ENCODE measurements around the gene SPAG7. TPM values are rescaled to one million over a fixed set of nuclear protein-coding genes. Genes with fewer than 3 reads are reported as not detected.

SPAG7 gene
- total and polyA plus RNA-seq, 10 donors: 34.8 to 89.1 (median 55.5) TPM

DNA sequence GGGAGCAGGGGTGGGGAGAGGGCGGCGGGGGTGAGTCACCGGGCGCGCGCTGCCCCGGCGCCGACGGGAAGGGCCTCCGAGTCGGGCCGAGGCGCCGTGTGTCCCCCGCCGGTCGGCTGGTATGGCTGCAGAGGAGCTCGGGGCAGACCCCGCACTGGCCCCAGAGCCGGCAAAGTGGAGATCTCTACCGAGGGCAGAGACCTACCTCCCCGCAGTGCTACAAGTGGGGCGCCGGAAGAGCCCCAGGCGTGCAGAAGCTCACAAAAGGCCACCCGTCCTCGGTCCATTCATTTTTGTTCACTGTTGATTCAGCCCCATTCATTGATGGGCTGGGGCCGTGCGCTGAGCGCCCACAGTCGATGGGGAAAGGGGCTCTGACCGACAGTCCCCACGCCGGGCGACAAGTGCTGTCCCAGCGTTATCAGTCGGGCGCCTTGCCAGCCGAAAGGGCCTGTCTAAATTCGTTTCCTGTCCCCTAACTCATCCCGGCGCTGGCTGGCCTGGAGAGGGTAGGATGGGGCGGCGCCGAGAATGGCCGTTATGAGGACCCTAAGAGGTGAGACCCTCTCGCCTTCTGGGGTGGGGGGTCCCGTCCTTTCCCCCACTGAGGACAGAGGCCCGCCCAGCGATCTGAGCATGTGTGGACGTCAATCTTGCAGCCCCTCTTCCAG, 17.4 kb downstream of the SPAG7 start:
- peak overlapping the region; percentile 78 to 100 (median 98) for H3K4me3 ChIP-seq
- no peak for TF ChIP-seq POLR2A (IDR thresholded peaks at IDR 0.05)
- peak in 2 of 3 donors; percentile 6 to 8 for TF ChIP-seq POLR2AphosphoS5 (IDR thresholded peaks at IDR 0.05)
- intact Hi-C loops (cut with DNase I; ENCODE audit: low total_unique reads): no loop called here
- H3K36me3 ChIP-seq: peaks cover 0 to 21% (median 17%) of the 10 kb centered on the region in 6 donors
- DNase-seq: peak; percentile 89
- H3K27ac ChIP-seq: peak overlapping the region; percentile 89 to 99 (median 98)
- no peaks in the 10 kb centered on the region for H3K9me3 ChIP-seq
- H3K4me1 ChIP-seq: peaks cover 25 to 54% (median 36%) of the 10 kb centered on the region in 6 donors
- H3K27me3 ChIP-seq (replicated peaks in 1 of 7): no peaks in the 10 kb centered on the region
- 0 to 9% (median 5%) methylated on average over 16 to 52 of the region's 52 CpGs for WGBS, 5 donors

GRCh38 chr17:4949321-4950074, 18.1 kb downstream of the SPAG7 start:
- peaks cover 0 to 28% (median 23%) of the 10 kb centered on the region in 6 donors for H3K36me3 ChIP-seq
- intact Hi-C loops (cut with DNase I; ENCODE audit: low total_unique reads): no loop called here
- TF ChIP-seq, protein P1, sequence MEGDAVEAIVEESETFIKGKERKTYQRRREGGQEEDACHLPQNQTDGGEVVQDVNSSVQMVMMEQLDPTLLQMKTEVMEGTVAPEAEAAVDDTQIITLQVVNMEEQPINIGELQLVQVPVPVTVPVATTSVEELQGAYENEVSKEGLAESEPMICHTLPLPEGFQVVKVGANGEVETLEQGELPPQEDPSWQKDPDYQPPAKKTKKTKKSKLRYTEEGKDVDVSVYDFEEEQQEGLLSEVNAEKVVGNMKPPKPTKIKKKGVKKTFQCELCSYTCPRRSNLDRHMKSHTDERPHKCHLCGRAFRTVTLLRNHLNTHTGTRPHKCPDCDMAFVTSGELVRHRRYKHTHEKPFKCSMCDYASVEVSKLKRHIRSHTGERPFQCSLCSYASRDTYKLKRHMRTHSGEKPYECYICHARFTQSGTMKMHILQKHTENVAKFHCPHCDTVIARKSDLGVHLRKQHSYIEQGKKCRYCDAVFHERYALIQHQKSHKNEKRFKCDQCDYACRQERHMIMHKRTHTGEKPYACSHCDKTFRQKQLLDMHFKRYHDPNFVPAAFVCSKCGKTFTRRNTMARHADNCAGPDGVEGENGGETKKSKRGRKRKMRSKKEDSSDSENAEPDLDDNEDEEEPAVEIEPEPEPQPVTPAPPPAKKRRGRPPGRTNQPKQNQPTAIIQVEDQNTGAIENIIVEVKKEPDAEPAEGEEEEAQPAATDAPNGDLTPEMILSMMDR (IDR thresholded peaks at IDR 0.05 in 8 of 11, conservative IDR thresholded peaks at IDR 0.05 in 3 of 11): peak in 1 of 11 experiments; percentile 9
- peak; percentile 64 to 72 (median 69) for TF ChIP-seq POLR2AphosphoS5 (IDR thresholded peaks at IDR 0.05)
- peak in 1 of 3 donors; percentile 26 for TF ChIP-seq POLR2A (IDR thresholded peaks at IDR 0.05)
- peak; percentile 94 for DNase-seq
- peaks cover 32 to 61% (median 43%) of the 10 kb centered on the region in 6 donors for H3K4me1 ChIP-seq
- H3K4me3 ChIP-seq: peak overlapping the region; percentile 78 to 100 (median 98)
- no peaks in the 10 kb centered on the region for H3K9me3 ChIP-seq
- H3K27ac ChIP-seq: peak overlapping the region; percentile 89 to 99 (median 98)
- WGBS, 5 donors: 0 to 1% (median 0%) methylated on average over 5 to 75 of the region's 75 CpGs
- no peaks in the 10 kb centered on the region for H3K27me3 ChIP-seq (replicated peaks in 1 of 7)

DNA sequence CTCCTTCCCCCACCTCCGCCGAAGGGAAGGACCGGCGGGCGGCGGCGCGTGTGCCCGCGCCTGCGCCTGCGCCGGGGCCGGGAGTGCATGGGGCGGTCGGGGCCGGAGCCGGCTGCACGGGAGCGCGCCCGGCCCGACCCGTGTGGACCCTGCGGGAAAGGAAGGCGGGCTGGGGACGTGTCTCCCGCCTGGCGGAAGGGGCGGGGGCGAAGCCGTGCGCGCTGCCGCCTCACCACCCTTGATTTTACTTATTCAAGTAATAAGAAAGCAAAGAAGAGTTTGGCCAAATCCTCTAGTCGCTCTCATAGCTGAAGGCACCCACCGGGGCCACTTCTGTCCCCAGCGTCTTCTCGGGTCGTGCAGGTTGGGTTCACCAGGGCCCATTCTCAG, 18.7 kb downstream of the SPAG7 start:
- H3K4me3 ChIP-seq: peak overlapping the region; percentile 78 to 100 (median 98)
- peak overlapping the region; percentile 89 to 99 (median 98) for H3K27ac ChIP-seq
- TF ChIP-seq, protein P1 (IDR thresholded peaks at IDR 0.05 in 8 of 11, conservative IDR thresholded peaks at IDR 0.05 in 3 of 11): no peak
- TF ChIP-seq POLR2A (IDR thresholded peaks at IDR 0.05): no peak
- peak in 2 of 3 donors; percentile 57 to 66 for TF ChIP-seq POLR2AphosphoS5 (IDR thresholded peaks at IDR 0.05)
- intact Hi-C loops (cut with DNase I; ENCODE audit: low total_unique reads): no loop called here
- H3K4me1 ChIP-seq: peaks cover 38 to 66% (median 48%) of the 10 kb centered on the region in 6 donors
- no peaks in the 10 kb centered on the region for H3K9me3 ChIP-seq
- peak; percentile 96 for DNase-seq
- peaks cover 0 to 34% (median 27%) of the 10 kb centered on the region in 6 donors for H3K36me3 ChIP-seq
- no peaks in the 10 kb centered on the region for H3K27me3 ChIP-seq (replicated peaks in 1 of 7)
- 0 to 1% (median 0%) methylated on average over 27 to 40 of the region's 40 CpGs for WGBS, 5 donors

DNA sequence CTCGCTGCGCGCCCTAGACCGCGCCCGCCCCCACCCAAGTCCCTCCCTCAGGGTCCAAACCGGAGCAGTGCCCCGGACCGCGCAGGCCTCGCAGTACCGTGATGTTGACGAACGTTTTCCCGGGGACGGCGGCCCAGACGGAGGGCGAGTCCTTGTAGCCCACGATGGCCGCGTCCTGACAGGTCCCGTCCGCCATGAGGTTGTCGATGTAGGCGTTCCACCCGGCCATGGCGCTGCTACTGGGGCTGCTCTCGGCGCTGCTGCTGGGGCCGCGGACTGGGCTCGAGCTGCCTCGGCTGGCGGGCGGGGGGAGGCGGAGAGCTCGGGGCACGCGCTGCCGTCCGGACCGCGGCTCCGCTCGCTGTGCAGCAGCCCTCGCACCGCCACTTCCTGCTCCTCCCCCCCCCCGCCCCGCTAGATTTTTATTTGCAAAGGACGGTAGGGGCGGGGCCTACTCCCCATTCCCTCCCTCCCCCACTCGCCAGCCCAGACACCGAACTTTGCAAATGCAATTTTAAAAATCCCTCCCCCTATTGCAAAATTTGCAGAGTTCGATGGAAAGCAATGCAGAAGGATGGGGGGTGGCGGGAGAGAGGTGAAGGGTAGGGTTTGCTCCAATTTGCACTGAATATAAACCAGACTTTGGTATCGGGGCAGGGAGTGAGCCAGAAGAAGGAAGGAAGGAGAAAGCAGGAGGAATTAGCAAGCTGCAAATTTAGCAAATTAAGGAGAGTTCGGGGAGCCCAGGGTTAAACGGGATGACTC, 19.3 kb downstream of the SPAG7 start, which contains the start of gene PFN1:
Gene PFN1, minus strand, starts transcription at position 365 of the 765 bp plus-strand sequence. Its CDS starts 136 bp downstream, at position 229.
- peak within 1 kb of the TSS; percentile 78 to 100 (median 98) for H3K4me3 ChIP-seq
- intact Hi-C loops (cut with DNase I; ENCODE audit: low total_unique reads): no loop called here
- TF ChIP-seq POLR2A (IDR thresholded peaks at IDR 0.05) (peak; percentile 53 to 90 (median 82)), POLR2AphosphoS5 (IDR thresholded peaks at IDR 0.05) (peak; percentile 93 to 94 (median 93))
- TF ChIP-seq, protein P1 (IDR thresholded peaks at IDR 0.05 in 8 of 11, conservative IDR thresholded peaks at IDR 0.05 in 3 of 11): peak in 1 of 11 experiments; percentile 9
- H3K27ac ChIP-seq: peak within 1 kb of the TSS; percentile 94 to 99 (median 98)
- DNase-seq: peak; percentile 96
- no peaks in the 10 kb centered on the region for H3K9me3 ChIP-seq
- no peaks in the 10 kb centered on the region for H3K27me3 ChIP-seq (replicated peaks in 1 of 7)
- H3K36me3 ChIP-seq: peaks cover 0 to 40% (median 31%) of the 10 kb centered on the region in 6 donors
- peaks cover 44 to 72% (median 54%) of the 10 kb centered on the region in 6 donors for H3K4me1 ChIP-seq
- 0 to 1% (median 0%) methylated on average over 12 to 59 of the region's 59 CpGs for WGBS, 5 donors

All from spleen (tissue), 11 donors.